B cell (primary cell): ENCODE data around the gene CERS6.

Experiments
- CTCF ChIP-seq: fragments of 200-600 bp; IDR thresholded peaks from one replicate; pipeline ENCODE4 v1.8.0; 2022; ENCODE audit warnings: antibody characterized with exemption, mild to moderate bottlenecking
- EZH2 ChIP-seq: IDR thresholded peaks from 2 replicates; pipeline ENCODE4 v1.6.1; 2012; ENCODE audit warnings: borderline replicate concordance, low read depth, mild to moderate bottlenecking, moderate library complexity, low read length; ENCODE audit not compliant: insufficient read depth, poor library complexity, severe bottlenecking

- TF ChIP-seq CTCF (no peak), EZH2 (no peak)
These were observed 229.8 kb downstream of the CERS6 start for GRCh38 chr2:168685600-168686451.
